HepG2 (cell line): ENCODE measurements around the gene HIF1AN.

Experiments used
- EP300 ChIP-seq, 3 experiments: sonication (generic) in 1 of 3; formaldehyde crosslinking in 1 of 3; IDR thresholded peaks; 2 replicates each; pipeline versions ENCODE4 v1.5.1 to v1.6.1; 2011 to 2020; ENCODE audit warnings: low read depth in 2 of 3, low read length in 2 of 3, borderline replicate concordance in 1 of 3, improper control_type of control experiment in 1 of 3, mild to moderate bottlenecking in 1 of 3, missing genetic modification reagents in 1 of 3, moderate library complexity in 1 of 3
- FOXM1 ChIP-seq: sonication (generic); formaldehyde crosslinking; IDR thresholded peaks from 2 replicates; pipeline ENCODE4 v1.5.0; 2020; ENCODE audit warnings: missing genetic modification reagents
- SPEN ChIP-seq: sonication (generic); formaldehyde crosslinking; IDR thresholded peaks from 2 replicates; pipeline ENCODE4 v1.5.1; 2020; ENCODE audit warnings: low read depth, mild to moderate bottlenecking, missing genetic modification reagents
- TEAD2 ChIP-seq: sonication (generic); formaldehyde crosslinking; IDR thresholded peaks from 2 replicates; pipeline ENCODE4 v1.9.0; 2021; ENCODE audit warnings: missing genetic modification reagents
- ZFP36 ChIP-seq: fragments of 150-350 bp; IDR thresholded peaks from 2 replicates; pipeline ENCODE4 v1.6.1; 2018; ENCODE audit warnings: borderline replicate concordance, low read length, low read depth; ENCODE audit not compliant: partially characterized antibody
- ZKSCAN8 ChIP-seq: IDR thresholded peaks from 2 replicates; pipeline ENCODE4 v1.6.1; 2016; ENCODE audit warnings: borderline replicate concordance, missing genetic modification reagents, missing compliant biosample characterization
- ZSCAN20 ChIP-seq: sonication (generic); formaldehyde crosslinking; IDR thresholded peaks from 2 replicates; pipeline ENCODE4 v1.4.0; 2020; ENCODE audit warnings: missing genetic modification reagents, mild to moderate bottlenecking, borderline replicate concordance
- TF ChIP-seq, protein P1 (sequence below): sonication (generic); formaldehyde crosslinking; IDR thresholded peaks from 2 replicates; pipeline ENCODE4 v1.5.0; 2020; ENCODE audit warnings: mild to moderate bottlenecking, missing genetic modification reagents, moderate library complexity
- TF ChIP-seq, protein P2 (sequence below): sonication (generic); formaldehyde crosslinking; IDR thresholded peaks from 2 replicates; pipeline ENCODE4 v1.8.1; 2023; ENCODE audit warnings: missing genetic modification reagents, inconsistent platforms, borderline replicate concordance
- TF ChIP-seq, protein P3 (sequence below): sonication (generic); formaldehyde crosslinking; IDR thresholded peaks from 2 replicates; pipeline ENCODE4 v1.8.0; 2022; ENCODE audit warnings: missing genetic modification reagents, mild to moderate bottlenecking, moderate library complexity, borderline replicate concordance

DNA sequence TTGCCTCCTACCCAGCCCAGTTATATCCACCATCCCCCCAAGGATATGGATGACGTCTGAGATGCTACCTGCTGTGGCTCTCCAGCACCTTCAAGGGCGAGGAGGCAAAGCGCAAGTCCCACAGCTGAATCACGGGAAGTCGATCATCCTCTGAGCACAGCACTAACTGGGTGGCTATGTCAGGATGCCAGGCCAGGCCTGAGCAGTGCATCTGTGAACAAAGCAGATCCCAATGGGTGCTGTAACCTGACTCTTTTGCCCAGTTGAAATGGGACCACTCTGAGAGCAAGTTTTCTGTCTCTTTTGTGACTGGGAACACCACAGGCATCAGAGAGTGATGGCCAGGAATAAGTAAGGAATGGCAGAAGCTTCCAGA, 28.4 kb upstream of the HIF1AN start:
- TF ChIP-seq ZKSCAN8 (CRISPR knock-in tag), result no peak
- TF ChIP-seq EP300 (IDR thresholded peaks at IDR 0.05; ENCODE audit: low read depth in 2 of 2, low read length in 2 of 2), result no peak
- no peak for TF ChIP-seq EP300 (CRISPR knock-in tag; IDR thresholded peaks at IDR 0.05; ENCODE audit: borderline replicate concordance)
- TF ChIP-seq ZFP36, result no peak
- TF ChIP-seq, protein P1, sequence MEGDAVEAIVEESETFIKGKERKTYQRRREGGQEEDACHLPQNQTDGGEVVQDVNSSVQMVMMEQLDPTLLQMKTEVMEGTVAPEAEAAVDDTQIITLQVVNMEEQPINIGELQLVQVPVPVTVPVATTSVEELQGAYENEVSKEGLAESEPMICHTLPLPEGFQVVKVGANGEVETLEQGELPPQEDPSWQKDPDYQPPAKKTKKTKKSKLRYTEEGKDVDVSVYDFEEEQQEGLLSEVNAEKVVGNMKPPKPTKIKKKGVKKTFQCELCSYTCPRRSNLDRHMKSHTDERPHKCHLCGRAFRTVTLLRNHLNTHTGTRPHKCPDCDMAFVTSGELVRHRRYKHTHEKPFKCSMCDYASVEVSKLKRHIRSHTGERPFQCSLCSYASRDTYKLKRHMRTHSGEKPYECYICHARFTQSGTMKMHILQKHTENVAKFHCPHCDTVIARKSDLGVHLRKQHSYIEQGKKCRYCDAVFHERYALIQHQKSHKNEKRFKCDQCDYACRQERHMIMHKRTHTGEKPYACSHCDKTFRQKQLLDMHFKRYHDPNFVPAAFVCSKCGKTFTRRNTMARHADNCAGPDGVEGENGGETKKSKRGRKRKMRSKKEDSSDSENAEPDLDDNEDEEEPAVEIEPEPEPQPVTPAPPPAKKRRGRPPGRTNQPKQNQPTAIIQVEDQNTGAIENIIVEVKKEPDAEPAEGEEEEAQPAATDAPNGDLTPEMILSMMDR (CRISPR knock-in tag), result no peak
- TF ChIP-seq, protein P2, sequence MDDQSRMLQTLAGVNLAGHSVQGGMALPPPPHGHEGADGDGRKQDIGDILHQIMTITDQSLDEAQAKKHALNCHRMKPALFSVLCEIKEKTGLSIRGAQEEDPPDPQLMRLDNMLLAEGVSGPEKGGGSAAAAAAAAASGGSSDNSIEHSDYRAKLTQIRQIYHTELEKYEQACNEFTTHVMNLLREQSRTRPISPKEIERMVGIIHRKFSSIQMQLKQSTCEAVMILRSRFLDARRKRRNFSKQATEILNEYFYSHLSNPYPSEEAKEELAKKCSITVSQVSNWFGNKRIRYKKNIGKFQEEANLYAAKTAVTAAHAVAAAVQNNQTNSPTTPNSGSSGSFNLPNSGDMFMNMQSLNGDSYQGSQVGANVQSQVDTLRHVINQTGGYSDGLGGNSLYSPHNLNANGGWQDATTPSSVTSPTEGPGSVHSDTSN, result no peak
- TF ChIP-seq ZSCAN20 (CRISPR knock-in tag), result no peak
- no peak for TF ChIP-seq TEAD2 (CRISPR knock-in tag)
- no peak for TF ChIP-seq FOXM1 (CRISPR knock-in tag)
- TF ChIP-seq, protein P3, sequence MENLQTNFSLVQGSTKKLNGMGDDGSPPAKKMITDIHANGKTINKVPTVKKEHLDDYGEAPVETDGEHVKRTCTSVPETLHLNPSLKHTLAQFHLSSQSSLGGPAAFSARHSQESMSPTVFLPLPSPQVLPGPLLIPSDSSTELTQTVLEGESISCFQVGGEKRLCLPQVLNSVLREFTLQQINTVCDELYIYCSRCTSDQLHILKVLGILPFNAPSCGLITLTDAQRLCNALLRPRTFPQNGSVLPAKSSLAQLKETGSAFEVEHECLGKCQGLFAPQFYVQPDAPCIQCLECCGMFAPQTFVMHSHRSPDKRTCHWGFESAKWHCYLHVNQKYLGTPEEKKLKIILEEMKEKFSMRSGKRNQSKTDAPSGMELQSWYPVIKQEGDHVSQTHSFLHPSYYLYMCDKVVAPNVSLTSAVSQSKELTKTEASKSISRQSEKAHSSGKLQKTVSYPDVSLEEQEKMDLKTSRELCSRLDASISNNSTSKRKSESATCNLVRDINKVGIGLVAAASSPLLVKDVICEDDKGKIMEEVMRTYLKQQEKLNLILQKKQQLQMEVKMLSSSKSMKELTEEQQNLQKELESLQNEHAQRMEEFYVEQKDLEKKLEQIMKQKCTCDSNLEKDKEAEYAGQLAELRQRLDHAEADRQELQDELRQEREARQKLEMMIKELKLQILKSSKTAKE (CRISPR knock-in tag), result no peak
- TF ChIP-seq SPEN (CRISPR knock-in tag), result no peak
